ENCODE results near the gene APOL4. TPM values are rescaled to one million over a fixed set of nuclear protein-coding genes. Genes with fewer than 3 reads are reported as not detected.
A peak's percentile ranks its signal among the peaks of the same experiment; 100 is the strongest.
"Not testable (repeated sequence)": the region's sequence is repeated elsewhere in the genome, so short reads cannot be mapped to it uniquely, and the experiment has no call there.

Gene APOL4
- total and polyA plus RNA-seq, 2 donors: 4.8 to 53.0 TPM

- Histone ChIP-seq H3K4me3 (ENCODE audit: low read length in 2 of 2) (no peak overlapping the region), H3K9me3 (ENCODE audit: control insufficient read depth in 2 of 2, insufficient read depth in 1 of 2, low read length in 1 of 2) (no peaks in the 10 kb centered on the region), H3K27ac (ENCODE audit: low read depth in 1 of 2, low read length in 1 of 2) (peak overlapping the region in 1 of 2 donors; percentile 41), H3K27me3 (ENCODE audit: control insufficient read depth in 2 of 2, insufficient read depth in 1 of 2, low read length in 1 of 2) (no peaks in the 10 kb centered on the region), H3K36me3 (ENCODE audit: control insufficient read depth in 2 of 2, insufficient read depth in 2 of 2, low read length in 1 of 2) (no peaks in the 10 kb centered on the region), H3K4me1 (ENCODE audit: control insufficient read depth in 2 of 2, insufficient read depth in 2 of 2, low read length in 2 of 2) (peaks cover 6 to 18% of the 10 kb centered on the region in 2 donors)
- 8% methylated on average over 5 of the region's 5 CpGs for WGBS
- peak in 5 of 9 donors; percentile 24 to 71 (median 43) for DNase-seq (ENCODE audit: low read depth in 6 of 9, low spot score in 9 of 9)
Measured at GRCh38 chr22:36197065-36197440, 4.6 kb downstream of the APOL4 start.

- H3K27ac ChIP-seq (ENCODE audit: low read depth in 1 of 2, low read length in 1 of 2): peak overlapping the region in 1 of 2 donors; percentile 41
- no peaks in the 10 kb centered on the region for H3K36me3 ChIP-seq (ENCODE audit: control insufficient read depth in 2 of 2, insufficient read depth in 2 of 2, low read length in 1 of 2)
- H3K9me3 ChIP-seq (ENCODE audit: control insufficient read depth in 2 of 2, insufficient read depth in 1 of 2, low read length in 1 of 2): no peaks in the 10 kb centered on the region
- no peak for DNase-seq (ENCODE audit: low read depth in 6 of 9, low spot score in 9 of 9)
- H3K4me1 ChIP-seq (ENCODE audit: control insufficient read depth in 2 of 2, insufficient read depth in 2 of 2, low read length in 2 of 2): peaks cover 6 to 16% of the 10 kb centered on the region in 2 donors
- 64% methylated on average over 6 of the region's 6 CpGs for WGBS
- H3K27me3 ChIP-seq (ENCODE audit: control insufficient read depth in 2 of 2, insufficient read depth in 1 of 2, low read length in 1 of 2): no peaks in the 10 kb centered on the region
- H3K4me3 ChIP-seq (ENCODE audit: low read length in 2 of 2): no peak overlapping the region
Measured at GRCh38 chr22:36196254-36197064, 5.2 kb downstream of the APOL4 start.

- Histone ChIP-seq H3K9me3 (ENCODE audit: control insufficient read depth in 2 of 2, insufficient read depth in 1 of 2, low read length in 1 of 2) (no peaks in the 10 kb centered on the region), H3K27me3 (ENCODE audit: control insufficient read depth in 2 of 2, insufficient read depth in 1 of 2, low read length in 1 of 2) (no peaks in the 10 kb centered on the region), H3K36me3 (ENCODE audit: control insufficient read depth in 2 of 2, insufficient read depth in 2 of 2, low read length in 1 of 2) (no peaks in the 10 kb centered on the region), H3K27ac (ENCODE audit: low read depth in 1 of 2, low read length in 1 of 2) (no peak overlapping the region), H3K4me1 (ENCODE audit: control insufficient read depth in 2 of 2, insufficient read depth in 2 of 2, low read length in 2 of 2) (peaks cover 6 to 16% of the 10 kb centered on the region in 2 donors), H3K4me3 (ENCODE audit: low read length in 2 of 2) (no peak overlapping the region)
- peak in 2 of 9 donors; percentile 33 to 41 for DNase-seq (ENCODE audit: low read depth in 6 of 9, low spot score in 9 of 9)
- WGBS: 55% methylated on average over 5 of the region's 5 CpGs
Measured at GRCh38 chr22:36194971-36195370, 6.6 kb downstream of the APOL4 start.

GRCh38 chr22:36194385-36194784, 7.2 kb downstream of the APOL4 start:
- no peaks in the 10 kb centered on the region for H3K9me3 ChIP-seq (ENCODE audit: control insufficient read depth in 2 of 2, insufficient read depth in 1 of 2, low read length in 1 of 2)
- H3K4me3 ChIP-seq (ENCODE audit: low read length in 2 of 2): no peak overlapping the region
- 97% methylated on average over 2 of the region's 2 CpGs for WGBS

GRCh38 chr22:36193577-36193976, 8.0 kb downstream of the APOL4 start:
- H3K27ac ChIP-seq (ENCODE audit: low read depth in 1 of 2, low read length in 1 of 2): no peak overlapping the region
- H3K36me3 ChIP-seq (ENCODE audit: control insufficient read depth in 2 of 2, insufficient read depth in 2 of 2, low read length in 1 of 2): no peaks in the 10 kb centered on the region
- no peaks in the 10 kb centered on the region for H3K27me3 ChIP-seq (ENCODE audit: control insufficient read depth in 2 of 2, insufficient read depth in 1 of 2, low read length in 1 of 2)
- no peak for DNase-seq (ENCODE audit: low read depth in 6 of 9, low spot score in 9 of 9)
- H3K4me1 ChIP-seq (ENCODE audit: control insufficient read depth in 2 of 2, insufficient read depth in 2 of 2, low read length in 2 of 2): peaks cover 6 to 16% of the 10 kb centered on the region in 2 donors
- no peaks in the 10 kb centered on the region for H3K9me3 ChIP-seq (ENCODE audit: control insufficient read depth in 2 of 2, insufficient read depth in 1 of 2, low read length in 1 of 2)
- WGBS: 64% methylated on average over 3 of the region's 3 CpGs
- H3K4me3 ChIP-seq (ENCODE audit: low read length in 2 of 2): no peak overlapping the region

More at GRCh38 chr22:36194385-36194784, 7.2 kb downstream of the APOL4 start:
- Histone ChIP-seq H3K4me1 (ENCODE audit: control insufficient read depth in 2 of 2, insufficient read depth in 2 of 2, low read length in 2 of 2) (peaks cover 6 to 16% of the 10 kb centered on the region in 2 donors), H3K27ac (ENCODE audit: low read depth in 1 of 2, low read length in 1 of 2) (no peak overlapping the region), H3K36me3 (ENCODE audit: control insufficient read depth in 2 of 2, insufficient read depth in 2 of 2, low read length in 1 of 2) (no peaks in the 10 kb centered on the region), H3K27me3 (ENCODE audit: control insufficient read depth in 2 of 2, insufficient read depth in 1 of 2, low read length in 1 of 2) (no peaks in the 10 kb centered on the region)
- no peak for DNase-seq (ENCODE audit: low read depth in 6 of 9, low spot score in 9 of 9)

- H3K27me3 ChIP-seq (ENCODE audit: control insufficient read depth in 2 of 2, insufficient read depth in 1 of 2, low read length in 1 of 2): no peaks in the 10 kb centered on the region
- DNase-seq (ENCODE audit: low read depth in 6 of 9, low spot score in 9 of 9): no peak
- WGBS: 91% methylated on average over 3 of the region's 3 CpGs
Measured at GRCh38 chr22:36193171-36193570, 8.4 kb downstream of the APOL4 start.

GRCh38 chr22:36192542-36192941, 9.1 kb downstream of the APOL4 start:
- 85% methylated on average over 4 of the region's 4 CpGs for WGBS
- H3K27me3 ChIP-seq (ENCODE audit: control insufficient read depth in 2 of 2, insufficient read depth in 1 of 2, low read length in 1 of 2): no peaks in the 10 kb centered on the region
- H3K36me3 ChIP-seq (ENCODE audit: control insufficient read depth in 2 of 2, insufficient read depth in 2 of 2, low read length in 1 of 2): no peaks in the 10 kb centered on the region
- no peak overlapping the region for H3K4me3 ChIP-seq (ENCODE audit: low read length in 2 of 2)
- no peaks in the 10 kb centered on the region for H3K9me3 ChIP-seq (ENCODE audit: control insufficient read depth in 2 of 2, insufficient read depth in 1 of 2, low read length in 1 of 2)
- peaks cover 3 to 10% of the 10 kb centered on the region in 2 donors for H3K4me1 ChIP-seq (ENCODE audit: control insufficient read depth in 2 of 2, insufficient read depth in 2 of 2, low read length in 2 of 2)
- DNase-seq (ENCODE audit: low read depth in 6 of 9, low spot score in 9 of 9): no peak
- H3K27ac ChIP-seq (ENCODE audit: low read depth in 1 of 2, low read length in 1 of 2): no peak overlapping the region

More at GRCh38 chr22:36193171-36193570, 8.4 kb downstream of the APOL4 start:
- H3K4me1 ChIP-seq (ENCODE audit: control insufficient read depth in 2 of 2, insufficient read depth in 2 of 2, low read length in 2 of 2): peaks cover 6 to 16% of the 10 kb centered on the region in 2 donors
- no peaks in the 10 kb centered on the region for H3K36me3 ChIP-seq (ENCODE audit: control insufficient read depth in 2 of 2, insufficient read depth in 2 of 2, low read length in 1 of 2)
- no peak overlapping the region for H3K27ac ChIP-seq (ENCODE audit: low read depth in 1 of 2, low read length in 1 of 2)
- H3K4me3 ChIP-seq (ENCODE audit: low read length in 2 of 2): no peak overlapping the region
- H3K9me3 ChIP-seq (ENCODE audit: control insufficient read depth in 2 of 2, insufficient read depth in 1 of 2, low read length in 1 of 2): no peaks in the 10 kb centered on the region

GRCh38 chr22:36191106-36191836, 10.3 kb downstream of the APOL4 start:
- no peak for DNase-seq (ENCODE audit: low read depth in 6 of 9, low spot score in 9 of 9)
- Histone ChIP-seq H3K27ac (ENCODE audit: low read depth in 1 of 2, low read length in 1 of 2) (no peak overlapping the region), H3K9me3 (ENCODE audit: control insufficient read depth in 2 of 2, insufficient read depth in 1 of 2, low read length in 1 of 2) (no peaks in the 10 kb centered on the region), H3K4me3 (ENCODE audit: low read length in 2 of 2) (no peak overlapping the region), H3K27me3 (ENCODE audit: control insufficient read depth in 2 of 2, insufficient read depth in 1 of 2, low read length in 1 of 2) (no peaks in the 10 kb centered on the region), H3K36me3 (ENCODE audit: control insufficient read depth in 2 of 2, insufficient read depth in 2 of 2, low read length in 1 of 2) (no peaks in the 10 kb centered on the region), H3K4me1 (ENCODE audit: control insufficient read depth in 2 of 2, insufficient read depth in 2 of 2, low read length in 2 of 2) (no peaks in the 10 kb centered on the region)
- WGBS: 85% methylated on average over 17 of the region's 17 CpGs

GRCh38 chr22:36187862-36188261, 13.7 kb downstream of the APOL4 start:
- H3K4me3 ChIP-seq (ENCODE audit: low read length in 2 of 2); H3K9me3 ChIP-seq (ENCODE audit: control insufficient read depth in 2 of 2, insufficient read depth in 1 of 2, low read length in 1 of 2); H3K27ac ChIP-seq (ENCODE audit: low read depth in 1 of 2, low read length in 1 of 2); DNase-seq (ENCODE audit: low read depth in 6 of 9, low spot score in 9 of 9); H3K36me3 ChIP-seq (ENCODE audit: control insufficient read depth in 2 of 2, insufficient read depth in 2 of 2, low read length in 1 of 2); H3K4me1 ChIP-seq (ENCODE audit: control insufficient read depth in 2 of 2, insufficient read depth in 2 of 2, low read length in 2 of 2); H3K27me3 ChIP-seq (ENCODE audit: control insufficient read depth in 2 of 2, insufficient read depth in 1 of 2, low read length in 1 of 2): not testable (repeated sequence)
- 96% methylated on average over 3 of the region's 6 CpGs for WGBS
